Measurements from ENCODE around the gene TRPV6.

TRPV6 gene

DNA sequence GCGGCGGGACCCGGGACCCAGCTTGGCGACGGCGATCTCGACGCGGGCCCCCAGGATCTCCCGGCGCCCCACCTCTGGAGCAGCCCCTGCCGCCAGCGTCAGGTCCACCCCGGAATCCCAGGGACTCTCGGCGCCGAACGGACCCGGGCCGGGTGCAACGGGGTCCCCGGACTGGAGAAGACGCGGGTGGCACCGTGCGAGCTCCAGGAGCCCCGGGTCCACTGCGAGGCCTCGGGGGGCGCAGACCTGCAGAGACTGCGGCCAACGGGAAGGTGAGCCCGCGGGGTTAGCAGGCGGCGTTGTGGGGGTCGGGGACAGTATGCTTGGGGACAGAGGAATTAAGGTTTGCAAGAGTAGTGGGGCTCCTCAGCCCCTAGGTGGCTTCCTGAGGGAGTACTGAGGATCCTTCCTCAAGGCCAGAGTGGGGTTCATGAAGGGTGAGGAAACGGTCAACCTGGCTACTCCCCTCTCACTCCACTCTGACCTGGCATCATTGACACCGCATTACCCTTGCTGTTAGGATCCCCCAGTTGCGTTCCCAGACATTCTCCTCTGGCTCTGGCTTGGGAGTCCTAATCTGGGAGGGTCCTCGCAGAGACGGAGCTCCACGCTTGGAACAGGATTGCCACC lies 30.3 kb downstream of the TRPV6 start:
- no peak for DNase-seq

DNA sequence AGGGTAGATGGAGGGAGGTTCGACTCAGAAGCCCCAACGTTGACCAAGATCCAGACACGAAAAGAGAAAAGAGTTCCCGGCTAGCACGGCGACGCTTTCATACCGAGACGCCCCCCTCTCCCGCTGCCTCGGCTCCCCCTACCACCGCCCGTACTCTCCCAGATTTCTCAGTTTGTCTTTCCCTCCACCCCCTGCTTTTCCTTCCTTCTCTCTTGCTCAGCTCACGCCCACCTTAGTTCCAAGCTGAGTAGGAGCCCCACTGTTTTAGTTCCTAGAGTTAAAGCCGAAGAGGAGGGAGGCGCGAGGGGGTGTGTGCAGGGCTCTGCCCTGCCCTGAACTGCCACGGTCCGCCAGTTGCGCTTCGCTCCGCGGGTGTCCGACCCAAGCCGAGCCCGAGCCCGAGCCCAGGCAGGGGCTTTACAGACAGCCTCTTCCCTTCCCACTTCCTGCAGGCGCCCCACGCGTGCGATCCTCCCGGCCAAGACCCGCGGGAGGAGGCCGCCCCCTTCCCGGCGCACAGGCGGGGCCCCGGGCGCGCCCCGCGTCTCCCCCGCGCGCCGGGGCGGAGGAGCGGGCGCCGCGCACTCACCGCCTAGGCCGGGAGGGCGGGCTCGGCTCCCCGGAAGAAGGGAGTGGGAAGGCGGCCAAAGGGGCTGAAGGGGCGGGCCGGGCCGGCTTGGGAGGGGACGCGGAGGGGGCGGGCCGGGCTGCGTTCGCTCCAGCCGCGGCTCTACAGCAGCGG lies 31.0 kb downstream of the TRPV6 start, which contains the start of gene EPHB6:
Gene EPHB6 (plus strand): TSS at position 705 of the 742 bp plus-strand sequence. CDS start 8,152 bp downstream, outside the sequence.
- DNase-seq: peak in 29 of 56 donors; percentile 10 to 70 (median 56)

DNA sequence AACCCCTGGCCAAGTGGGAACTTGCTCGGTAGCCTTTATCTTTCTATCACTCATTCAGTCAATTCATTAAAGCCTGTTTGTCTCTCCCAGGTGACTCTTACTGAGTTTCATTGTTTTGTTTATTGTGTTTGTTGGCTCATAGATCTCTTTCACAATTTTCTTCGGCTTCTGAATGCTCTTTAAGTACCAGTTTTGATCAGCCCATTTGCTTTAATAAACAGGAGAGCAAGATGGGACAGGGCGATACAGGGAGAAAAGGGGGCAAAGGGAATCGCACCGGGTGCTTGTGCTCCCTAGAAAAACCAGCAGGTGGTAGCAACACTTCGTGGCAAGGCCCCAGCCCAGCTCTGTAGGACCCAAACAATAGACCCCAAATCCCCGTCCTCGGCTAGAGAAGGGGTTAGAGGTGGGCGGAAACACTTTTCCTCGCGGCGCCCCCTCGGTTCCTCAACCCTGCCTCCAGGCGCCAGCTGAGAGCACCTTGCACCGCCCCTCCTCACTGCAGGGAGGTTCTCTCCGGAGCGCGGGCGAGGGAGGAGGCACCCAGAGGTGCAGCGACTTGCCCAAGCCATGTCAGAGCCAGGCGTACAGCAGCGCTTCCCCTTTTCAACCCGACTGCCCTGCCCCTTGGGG lies 31.7 kb downstream of the TRPV6 start:
- DNase-seq: peak in 35 of 56 donors; percentile 14 to 75 (median 47)

DNA sequence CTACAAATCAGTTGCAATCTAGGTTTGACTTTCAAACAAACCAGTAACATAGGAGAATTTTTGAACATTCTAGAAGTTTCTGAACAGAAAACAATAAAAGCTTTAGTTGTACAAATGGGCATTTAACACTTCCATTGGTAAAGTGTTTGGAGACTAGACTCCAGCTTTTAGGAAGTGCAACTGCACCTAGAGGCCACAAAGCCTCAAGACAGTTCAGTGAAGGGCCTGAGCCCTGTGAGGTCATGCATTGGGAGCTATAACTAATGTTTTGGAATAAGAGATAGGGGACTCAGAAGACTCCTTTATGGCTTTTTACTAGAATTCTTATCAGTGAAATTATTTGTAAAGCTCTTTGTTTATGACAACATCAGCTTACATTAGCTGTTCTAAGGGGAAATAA lies 33.6 kb downstream of the TRPV6 start:
- no peak for DNase-seq

DNA sequence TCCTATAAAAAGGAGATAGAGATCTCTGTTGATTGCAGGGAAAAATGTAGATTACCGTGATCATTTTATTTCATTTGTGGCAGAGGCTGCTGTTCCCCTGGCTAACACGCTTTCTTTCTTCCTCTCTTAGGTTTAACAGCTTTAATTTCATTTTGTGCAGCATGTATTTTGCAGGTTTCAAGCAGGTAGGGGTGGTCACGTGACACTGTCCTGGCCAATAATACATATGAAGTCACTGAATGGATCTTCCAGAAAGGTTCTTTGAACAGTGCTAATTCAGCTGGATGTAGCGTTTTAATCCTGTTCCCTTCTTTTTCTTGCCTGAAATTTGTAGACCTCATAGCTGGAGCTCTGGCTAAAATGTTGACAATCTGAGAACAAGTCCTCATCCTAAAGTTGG lies 34.3 kb downstream of the TRPV6 start:
- no peak for DNase-seq

DNA sequence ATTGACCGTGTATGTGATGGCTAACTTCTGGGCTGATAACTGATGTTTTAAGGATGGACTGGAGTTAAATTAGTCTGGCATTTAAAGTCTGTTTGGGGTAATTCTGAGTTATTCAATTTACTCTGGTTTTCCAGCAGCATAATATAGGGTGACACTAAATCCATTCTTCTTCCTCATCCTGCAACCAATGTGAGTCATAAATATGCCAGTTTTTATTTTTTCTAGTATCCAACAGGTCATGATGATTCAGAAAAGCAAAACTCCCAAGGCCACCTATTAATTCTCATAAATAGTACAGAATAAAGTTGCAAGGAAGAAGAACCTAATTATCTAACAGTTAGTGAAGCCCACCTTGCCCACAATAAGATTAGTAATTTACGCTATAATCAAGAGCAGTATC lies 38.2 kb downstream of the TRPV6 start:
- no peak for DNase-seq

DNA sequence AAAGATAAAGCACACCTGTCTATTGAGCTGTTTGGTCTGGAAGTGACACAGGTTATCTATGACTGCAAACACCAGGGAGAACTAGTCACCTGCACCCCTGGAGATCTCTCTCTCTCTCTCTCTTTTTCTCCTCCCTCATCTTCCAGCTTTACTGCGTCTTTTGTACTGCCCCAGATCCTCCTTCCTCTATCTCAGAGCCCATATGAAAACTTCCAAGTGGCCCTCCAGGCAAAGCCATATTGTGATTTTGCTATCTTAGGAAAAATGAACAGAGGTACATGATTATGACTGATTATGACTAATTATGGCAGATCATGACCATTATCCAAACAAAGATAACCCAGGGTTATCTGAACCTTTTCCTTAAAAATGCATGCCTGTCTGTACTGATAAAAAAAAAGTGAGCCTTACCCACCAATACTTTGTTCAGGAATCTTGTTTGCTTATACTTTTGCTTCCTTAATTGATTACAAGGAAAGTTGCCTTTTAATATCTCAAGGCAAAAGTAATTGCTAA lies 43.2 kb downstream of the TRPV6 start:
- no peak for DNase-seq

DNA sequence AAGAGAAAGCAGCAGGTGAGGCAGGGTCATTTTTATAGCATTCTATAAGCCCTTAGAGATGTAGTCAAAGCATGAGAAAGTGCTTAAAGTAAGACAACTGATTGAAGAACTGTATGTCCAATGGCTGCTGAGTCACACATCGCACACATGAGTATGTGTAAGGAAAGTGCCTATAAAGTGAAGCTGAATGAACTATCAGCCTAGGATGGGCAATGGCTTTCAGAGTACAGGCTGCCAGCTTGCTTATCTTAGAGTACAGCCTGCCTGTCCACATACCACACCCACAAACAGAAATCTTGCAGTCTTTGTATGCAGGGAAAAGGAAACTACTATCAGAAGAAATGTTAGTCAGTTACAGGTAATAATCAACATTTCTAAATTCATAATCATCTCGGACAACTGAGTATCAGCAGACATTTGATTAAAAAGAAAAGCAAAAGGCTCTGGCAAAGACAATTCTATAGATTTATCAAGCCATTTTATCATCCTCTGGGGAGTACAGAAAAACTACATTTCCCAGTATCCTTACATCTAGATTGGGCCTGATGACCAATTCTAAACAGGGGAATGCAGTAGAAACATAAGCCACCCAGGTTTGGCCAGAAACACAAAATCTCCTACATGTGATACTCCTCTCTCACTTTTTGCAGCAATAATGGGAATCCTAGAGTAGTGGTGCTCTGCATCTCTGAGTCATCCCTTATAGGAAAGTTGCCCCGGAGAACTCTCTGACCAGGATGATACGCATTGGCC lies 46.9 kb downstream of the TRPV6 start:
- no peak for DNase-seq

DNA sequence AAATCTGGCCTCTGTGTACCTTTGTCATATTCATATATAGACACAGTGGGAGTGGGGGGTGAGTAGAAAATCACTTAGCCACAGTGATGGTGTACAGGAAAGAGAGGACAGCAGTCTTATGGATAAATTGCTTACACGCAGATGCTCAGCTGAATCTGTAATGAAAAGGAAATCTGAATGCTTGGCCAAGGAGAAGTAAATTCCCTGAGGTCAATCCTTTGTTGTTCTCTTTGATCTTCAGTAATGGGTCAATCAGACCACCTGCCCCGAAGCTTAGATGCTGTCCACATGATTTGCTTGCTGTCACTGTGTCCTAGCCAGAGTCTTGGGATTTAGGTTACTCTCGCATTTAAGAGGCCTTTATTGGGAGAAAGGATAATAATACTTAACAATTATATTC lies 49.1 kb downstream of the TRPV6 start:
- no peak for DNase-seq

DNA sequence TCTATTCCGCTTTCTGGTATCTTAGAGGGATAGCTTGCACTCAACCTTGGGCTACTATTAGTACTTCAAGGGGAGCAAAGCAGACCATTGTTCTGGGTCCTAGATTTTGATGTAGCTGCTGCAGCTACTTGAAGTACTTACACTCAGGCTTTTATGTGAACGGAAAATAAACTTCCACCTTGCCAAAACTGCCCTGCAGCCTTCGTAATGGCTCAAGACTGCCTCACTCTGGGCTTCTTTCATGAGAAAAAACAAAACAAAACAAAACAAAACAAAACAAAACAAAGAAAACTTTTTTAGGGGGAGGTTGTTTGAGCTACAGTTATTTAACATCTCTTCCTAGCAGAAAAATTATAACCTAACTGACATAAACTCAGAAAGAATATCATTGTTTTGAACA lies 50.1 kb downstream of the TRPV6 start:
- no peak for DNase-seq

DNA sequence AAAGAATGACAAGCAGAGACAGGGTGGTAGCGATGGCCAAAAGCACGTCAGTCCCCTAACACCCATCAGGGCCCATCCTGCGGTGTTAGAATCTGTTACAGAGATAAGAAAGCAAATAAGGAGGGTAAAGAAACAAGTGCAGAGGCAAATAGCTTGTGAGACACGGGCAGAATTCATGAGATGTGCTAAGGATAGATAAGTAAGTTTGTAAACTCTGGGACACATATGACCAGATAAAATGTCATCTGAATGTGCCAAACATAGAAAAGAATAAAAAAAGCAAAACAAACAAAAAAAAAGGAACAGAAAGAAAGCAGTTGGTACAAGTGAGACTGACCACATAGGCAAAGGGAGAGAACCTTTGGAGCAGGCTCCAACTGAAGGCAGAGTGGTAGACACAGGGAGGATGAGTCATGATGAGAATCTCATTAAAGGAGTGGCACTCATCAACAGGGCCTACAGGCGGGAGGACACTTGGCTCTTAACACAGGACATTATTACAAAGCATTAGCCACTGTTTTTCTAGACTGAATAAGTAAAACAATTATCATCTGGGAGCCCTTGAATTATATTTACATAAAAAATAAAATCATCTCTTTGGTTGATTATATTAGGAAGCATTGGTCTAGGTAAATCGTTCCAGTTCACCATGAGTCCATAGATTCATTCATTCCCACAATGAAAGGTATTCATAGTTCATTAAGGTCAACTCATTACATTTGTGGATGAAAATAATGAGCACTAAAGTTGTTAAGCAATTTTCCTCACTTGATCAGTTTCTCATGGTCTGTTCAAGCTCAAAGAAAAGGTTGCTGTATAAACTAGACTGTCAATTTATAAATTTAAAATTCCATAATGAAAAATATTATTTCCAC lies 52.1 kb downstream of the TRPV6 start:
- DNase-seq: no peak

DNA sequence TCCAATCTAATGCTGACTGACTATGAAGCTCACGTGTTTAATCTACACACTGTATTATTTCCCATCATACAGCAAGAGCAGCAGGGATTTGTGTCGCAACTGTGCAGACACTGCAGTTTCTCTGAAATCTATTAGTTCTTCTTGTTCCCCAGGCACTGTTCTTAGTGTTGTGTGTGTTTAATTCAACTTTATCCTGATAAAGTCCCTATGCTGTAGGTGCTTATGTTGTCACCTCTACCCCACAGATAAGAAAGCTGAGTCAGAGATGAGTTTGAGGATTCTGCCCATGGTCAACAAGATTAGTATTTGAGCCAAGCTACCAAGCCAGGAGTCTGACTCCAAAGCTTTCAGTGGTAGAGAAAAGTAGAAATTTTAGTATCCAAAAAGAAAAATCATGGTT lies 53.1 kb downstream of the TRPV6 start:
- DNase-seq: no peak

DNA sequence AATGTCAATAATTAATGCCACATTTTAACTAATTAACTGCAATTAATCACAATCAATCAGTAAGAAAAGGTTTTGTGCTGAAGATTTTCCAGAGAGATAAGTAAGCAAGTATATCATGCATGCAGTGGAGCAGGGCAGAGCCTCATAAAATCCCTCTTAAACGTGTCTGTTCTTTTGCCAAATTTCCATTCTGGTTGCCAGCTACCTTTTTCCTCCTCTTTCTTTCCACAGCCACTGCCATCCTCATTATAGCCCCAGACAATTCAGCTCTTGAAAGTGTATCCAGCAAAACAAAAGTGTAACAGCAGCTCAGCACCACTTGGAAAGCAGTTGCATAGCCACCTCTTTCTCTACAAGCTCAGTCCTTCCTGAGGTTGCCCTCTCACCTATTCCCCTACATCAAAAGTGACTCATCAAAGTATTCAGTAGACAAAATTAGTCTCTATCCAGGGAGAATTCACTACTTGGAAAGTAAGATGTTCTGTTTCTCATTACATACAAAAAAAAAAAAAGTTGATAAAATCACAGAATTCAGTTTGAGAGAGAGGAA lies 57.5 kb downstream of the TRPV6 start:
- no peak for DNase-seq

DNA sequence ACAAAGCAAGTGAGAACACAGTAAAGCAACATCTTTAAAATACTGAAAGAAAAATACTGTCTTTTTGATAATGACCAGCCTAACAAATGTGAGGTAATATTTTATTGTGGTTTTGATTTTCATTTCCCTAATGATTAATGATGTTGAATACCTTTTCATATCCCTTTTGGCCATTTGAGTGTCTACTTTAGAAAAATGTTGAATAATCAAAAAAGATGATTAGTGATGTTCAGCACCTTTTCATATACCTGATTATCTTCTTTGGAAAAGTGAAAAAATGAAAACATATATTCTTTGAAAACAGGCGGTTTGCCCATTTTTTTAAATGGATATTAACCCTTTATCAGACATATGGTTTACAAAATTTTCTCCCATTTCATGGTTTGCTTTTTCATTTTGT lies 62.8 kb downstream of the TRPV6 start:
- no peak for DNase-seq

Data from amygdala (tissue), 56 donors.